Ammon's horn (tissue), 1 donor: ENCODE data around the gene EED.
A peak's percentile ranks its signal among the peaks of the same experiment; 100 is the strongest.
"Not testable (repeated sequence)": the region's sequence is repeated elsewhere in the genome, so short reads cannot be mapped to it uniquely, and the experiment has no call there.

Source experiments
- DNase-seq: peaks from one replicate; pipeline ENCODE4 v3.0.0-alpha.2; 2016; ENCODE audit warnings: low spot score

The EED gene

GRCh38 chr11:86291466-86292262, 47.1 kb downstream of the EED start:
- peak; percentile 43 for DNase-seq

- DNase-seq: no peak
Measured at GRCh38 chr11:86292912-86293616, 48.5 kb downstream of the EED start.

GRCh38 chr11:86294026-86294425, 49.5 kb downstream of the EED start:
- no peak for DNase-seq

- DNase-seq: no peak
Measured at GRCh38 chr11:86301742-86302091, 57.2 kb downstream of the EED start.

GRCh38 chr11:86302092-86302793, 57.7 kb downstream of the EED start, which contains the start of gene HIKESHI:
Gene HIKESHI, plus strand, starts transcription at chr11:86302240. Its CDS starts 209 bp downstream, at chr11:86302449.
- DNase-seq: peak; percentile 99

GRCh38 chr11:86303257-86303656, 58.7 kb downstream of the EED start:
- DNase-seq: no peak

- DNase-seq: not testable (repeated sequence)
Measured at GRCh38 chr11:86308710-86309109, 64.2 kb downstream of the EED start.

- DNase-seq: no peak
Measured at GRCh38 chr11:86313793-86314192, 69.2 kb downstream of the EED start.

- DNase-seq: no peak
Measured at GRCh38 chr11:86314636-86315035, 70.1 kb downstream of the EED start.
